Measurements from ENCODE around the gene TAF4.
"Not testable (repeated sequence)": the region's sequence is repeated elsewhere in the genome, so short reads cannot be mapped to it uniquely, and the experiment has no call there.

Gene TAF4

GRCh38 chr20:62001178-62001715 lies 64.4 kb downstream of the TAF4 start:
- no peak for DNase-seq

DNA sequence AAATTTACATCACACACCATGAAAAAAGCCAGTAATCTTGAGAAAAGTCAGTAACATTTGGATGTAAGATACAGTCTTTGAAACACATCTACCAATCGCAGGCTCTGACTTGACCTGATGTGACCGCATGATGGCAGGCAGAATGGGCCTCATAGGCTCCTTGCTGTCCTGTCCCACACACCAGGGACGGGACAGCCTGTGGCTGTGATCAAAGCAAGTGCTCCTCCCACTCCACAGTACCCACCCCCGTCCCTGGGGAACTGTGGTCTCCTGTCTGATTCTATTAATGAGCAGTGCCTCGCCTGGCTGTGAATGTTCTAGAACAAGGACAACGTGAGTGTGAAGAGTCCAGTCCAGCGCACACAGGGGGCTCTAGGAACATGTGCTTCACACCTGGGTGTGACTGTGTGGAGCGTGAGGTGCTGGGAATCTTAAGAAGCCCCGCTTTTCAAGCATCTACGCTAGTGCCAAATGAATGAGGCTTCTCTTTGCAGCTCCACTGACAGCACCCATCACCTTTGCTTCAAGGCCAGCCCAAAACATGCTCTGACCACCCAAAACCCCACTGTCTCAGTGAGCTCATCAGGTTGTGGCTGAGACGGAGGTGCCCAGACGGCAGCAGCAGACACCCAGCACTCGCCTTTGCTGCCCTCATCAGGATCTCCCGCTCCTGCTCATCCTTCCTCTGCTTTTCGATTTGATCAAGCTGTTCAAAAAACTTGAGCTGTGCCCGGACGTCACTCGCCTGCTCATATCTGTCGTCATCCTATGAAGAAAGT lies 67.1 kb downstream of the TAF4 start:
- DNase-seq, result no peak

GRCh38 chr20:61997891-61998290 lies 67.8 kb downstream of the TAF4 start:
- no peak for DNase-seq

- DNase-seq, result no peak
Observed at GRCh38 chr20:61997372-61997771, 68.3 kb downstream of the TAF4 start.

DNA sequence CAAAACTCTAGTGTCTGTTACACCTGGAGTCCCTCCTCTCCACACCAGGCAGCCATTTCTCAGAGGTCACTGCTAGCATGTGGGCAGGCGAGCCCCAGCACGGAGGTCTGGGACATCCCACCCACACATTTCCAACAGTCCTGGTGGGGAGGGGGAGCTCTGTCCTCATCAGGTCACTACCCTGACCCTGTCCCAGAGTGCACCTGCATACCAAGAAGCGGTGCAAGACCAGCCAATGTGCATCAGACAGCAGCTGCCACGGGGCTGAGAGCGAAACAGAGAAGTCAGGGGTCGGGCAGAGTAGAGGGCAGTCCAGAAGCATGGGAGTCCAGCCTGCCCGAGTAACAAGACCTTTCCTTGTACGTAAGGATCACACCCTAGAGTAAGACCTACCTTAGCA lies 71.1 kb downstream of the TAF4 start:
- DNase-seq, result no peak

DNA sequence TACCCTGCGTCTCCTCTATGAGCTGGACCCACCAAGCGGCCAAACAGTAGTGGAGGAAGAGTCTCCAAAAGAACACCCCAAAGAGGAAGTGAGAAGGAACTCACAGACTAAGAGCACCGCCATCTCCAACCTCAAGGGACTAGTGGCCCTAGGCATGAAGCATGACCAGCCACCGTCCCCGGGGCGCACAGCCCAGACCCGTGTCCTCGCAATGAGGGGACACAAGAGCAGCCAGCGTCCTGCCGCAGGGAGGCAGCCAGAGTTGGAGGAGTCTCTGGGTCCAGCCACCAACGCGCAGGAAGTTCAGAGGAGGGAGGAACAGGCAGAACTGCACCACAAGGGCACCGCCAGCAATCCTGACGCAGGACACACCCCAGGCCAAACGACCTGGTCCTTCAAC lies 72.6 kb downstream of the TAF4 start:
- no peak for DNase-seq

- DNase-seq, result no peak
Observed at GRCh38 chr20:61991476-61991875, 74.2 kb downstream of the TAF4 start.

DNA sequence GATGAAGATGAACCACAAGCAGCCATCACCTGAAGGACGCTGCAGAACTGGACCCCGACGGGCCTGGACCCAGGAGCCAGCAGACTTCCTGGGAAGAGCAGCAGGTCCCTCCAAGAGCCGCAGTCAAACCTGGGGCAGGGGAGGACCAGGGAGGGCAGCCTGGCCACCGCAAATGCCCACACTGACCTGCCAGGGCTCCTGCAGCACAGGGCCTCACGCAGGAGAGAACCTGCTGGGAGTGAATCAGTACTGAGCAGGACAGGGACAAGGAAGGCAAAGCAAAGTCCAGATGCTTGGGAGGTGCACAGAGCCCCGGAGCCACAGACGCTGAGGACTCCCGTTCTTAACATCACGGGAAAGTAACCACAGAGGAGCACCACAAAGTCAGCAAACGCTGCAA lies 75.2 kb downstream of the TAF4 start:
- DNase-seq, result no peak

DNA sequence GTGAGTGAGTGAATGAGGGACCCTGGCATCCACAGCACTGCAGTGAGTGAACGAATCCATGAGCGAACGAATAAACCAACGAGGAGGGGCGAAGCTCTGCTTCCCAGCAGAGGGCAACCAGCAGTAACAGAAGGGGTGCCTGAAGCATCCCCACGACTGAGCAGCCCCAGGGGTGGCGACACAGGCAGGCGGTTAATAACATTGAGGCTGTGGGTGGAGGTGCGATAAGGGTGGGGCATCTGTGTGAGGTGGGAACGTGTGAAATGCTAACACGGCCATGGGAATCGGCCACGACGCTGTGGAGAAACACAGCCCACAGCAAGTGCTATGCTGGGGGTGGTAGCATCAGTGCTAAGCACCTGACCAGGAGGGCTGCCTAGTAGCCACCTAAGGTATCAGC lies 75.9 kb downstream of the TAF4 start:
- no peak for DNase-seq

- no peak for DNase-seq
Observed at GRCh38 chr20:61988665-61989064, 77.0 kb downstream of the TAF4 start.

- DNase-seq, result no peak
Observed at GRCh38 chr20:61986762-61987321, 78.8 kb downstream of the TAF4 start.

DNA sequence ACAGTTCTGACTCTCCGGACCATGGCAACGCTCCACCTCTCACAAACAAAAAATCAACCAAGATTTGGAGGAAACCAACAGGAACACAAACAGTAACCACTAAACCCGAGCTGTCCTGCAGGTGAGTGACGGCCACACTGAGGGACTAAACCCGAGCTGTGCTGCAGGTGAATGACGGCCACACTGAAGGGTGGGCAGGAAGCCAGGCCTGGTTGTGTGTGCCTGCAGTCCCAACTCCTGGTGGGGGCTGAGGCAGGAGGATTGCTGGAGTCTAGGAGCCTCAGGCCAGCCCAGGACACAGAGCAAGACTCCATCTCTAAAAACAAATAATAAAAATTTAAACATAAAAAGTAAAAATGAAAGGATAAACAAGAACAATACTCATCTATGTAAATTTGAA lies 80.6 kb downstream of the TAF4 start:
- DNase-seq, result no peak

- not testable (repeated sequence) for DNase-seq
Observed at GRCh38 chr20:61984431-61984830, 81.2 kb downstream of the TAF4 start.

GRCh38 chr20:61983965-61984364 lies 81.7 kb downstream of the TAF4 start:
- DNase-seq, result no peak

DNA sequence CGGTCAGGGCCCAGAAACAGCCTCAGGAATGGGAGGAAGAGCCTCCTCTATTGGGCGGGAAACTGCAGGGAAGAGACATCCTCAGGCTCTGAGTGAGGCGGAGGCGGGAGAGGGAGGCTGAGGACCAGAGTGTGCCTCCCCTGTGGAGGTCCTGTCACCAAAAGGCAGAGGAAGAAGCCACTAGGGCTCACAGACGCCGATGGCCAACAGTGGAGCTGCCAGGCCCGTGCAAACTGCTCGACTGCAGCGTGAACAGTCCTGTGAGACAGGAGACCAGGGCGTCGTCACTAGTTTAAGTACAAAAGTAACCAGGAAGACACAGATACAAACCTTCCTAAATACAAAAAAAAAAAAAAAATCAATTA lies 82.7 kb downstream of the TAF4 start:
- DNase-seq, result no peak

DNA sequence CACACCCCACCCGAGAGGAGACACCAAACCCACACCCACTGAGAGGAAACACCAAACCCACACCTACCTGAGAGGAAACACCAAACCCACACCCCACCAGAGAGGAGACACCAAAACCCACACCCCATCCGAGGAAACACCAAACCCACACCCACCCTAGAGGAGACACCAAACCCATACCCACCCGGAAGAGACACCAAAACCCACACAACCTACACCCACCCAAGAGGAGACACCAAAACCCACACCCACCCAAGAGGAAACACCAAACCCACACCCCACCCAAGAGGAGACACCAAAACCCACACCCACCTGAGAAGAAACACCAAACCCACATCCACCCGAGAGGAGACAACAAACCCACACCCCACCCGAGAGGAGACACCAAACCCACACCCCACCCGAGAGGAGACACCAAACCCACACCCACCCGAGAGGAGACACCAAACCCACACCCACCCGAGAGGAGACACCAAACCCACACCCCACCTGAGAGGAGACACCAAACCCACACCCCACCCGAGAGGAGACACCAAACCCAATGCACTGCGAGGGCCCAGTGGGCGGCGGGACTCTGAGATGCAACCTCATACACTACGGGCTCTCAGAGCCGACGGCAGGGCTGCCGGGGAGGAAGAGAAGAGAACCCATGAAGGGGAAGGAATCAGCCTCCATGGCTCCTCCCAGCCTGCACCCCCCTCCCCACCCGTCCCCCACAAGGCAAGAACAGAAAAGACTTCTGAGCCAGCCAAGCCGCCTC lies 83.3 kb downstream of the TAF4 start:
- no peak for DNase-seq

DNA sequence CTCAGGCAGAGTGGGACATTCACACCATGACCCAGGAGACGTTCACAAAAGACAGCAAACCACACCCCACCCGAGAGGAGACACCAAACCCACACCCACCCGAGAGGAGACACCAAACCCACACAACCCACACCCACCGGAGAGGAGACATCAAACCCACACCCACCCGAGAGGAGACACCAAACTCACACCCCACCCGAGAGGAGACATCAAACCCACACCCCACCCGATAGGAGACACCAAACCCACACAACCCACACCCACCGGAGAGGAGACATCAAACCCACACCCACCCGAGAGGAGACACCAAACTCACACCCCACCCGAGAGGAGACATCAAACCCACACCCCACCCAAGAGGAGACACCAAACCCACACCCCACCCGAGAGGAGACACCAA lies 84.0 kb downstream of the TAF4 start:
- not testable (repeated sequence) for DNase-seq

DNA sequence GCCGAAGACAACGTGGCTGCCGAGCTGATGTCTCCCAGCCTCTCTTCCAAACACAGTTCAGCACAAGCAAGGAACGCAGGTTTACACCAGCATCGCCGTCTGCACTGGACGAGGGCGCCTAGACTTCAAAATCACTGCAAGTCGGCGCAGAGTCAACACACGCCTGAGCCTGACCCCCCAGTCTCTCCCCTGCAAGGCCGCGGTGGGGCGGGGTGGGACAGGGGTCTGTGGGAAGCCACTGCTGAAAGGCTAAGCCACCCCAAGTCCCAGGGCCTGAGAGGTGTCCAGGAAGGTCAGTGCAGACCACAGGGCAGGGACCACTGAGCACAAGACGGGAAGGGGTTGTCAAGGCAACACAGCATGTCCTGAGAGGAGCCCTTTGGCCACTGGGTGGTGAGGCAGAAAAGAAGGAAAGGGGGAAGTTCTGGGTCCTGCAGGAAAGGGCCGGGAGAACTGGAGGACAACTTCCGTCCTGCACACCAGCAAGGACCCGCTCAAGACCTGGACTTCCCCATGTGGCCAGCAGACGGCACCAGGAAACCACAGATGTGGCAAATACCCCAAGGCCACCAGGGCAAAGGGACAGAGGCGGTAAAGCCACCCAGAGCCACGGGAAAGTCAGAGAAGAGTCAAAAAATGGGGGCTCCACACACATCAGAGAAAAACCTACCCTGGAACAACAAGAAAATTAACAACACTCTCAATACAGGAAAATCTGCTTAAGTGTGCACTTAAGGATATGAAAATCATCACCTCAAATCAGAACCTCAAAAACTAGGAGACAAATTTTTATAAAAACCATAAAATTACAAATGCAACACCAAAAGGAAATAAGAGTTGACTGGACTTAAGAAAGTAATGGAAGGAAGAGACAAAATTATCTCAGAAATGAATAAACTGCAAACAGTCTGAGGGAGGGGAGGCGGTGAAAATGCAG lies 84.8 kb downstream of the TAF4 start:
- DNase-seq, result no peak

- no peak for DNase-seq
Observed at GRCh38 chr20:61979701-61980635, 85.7 kb downstream of the TAF4 start.

DNA sequence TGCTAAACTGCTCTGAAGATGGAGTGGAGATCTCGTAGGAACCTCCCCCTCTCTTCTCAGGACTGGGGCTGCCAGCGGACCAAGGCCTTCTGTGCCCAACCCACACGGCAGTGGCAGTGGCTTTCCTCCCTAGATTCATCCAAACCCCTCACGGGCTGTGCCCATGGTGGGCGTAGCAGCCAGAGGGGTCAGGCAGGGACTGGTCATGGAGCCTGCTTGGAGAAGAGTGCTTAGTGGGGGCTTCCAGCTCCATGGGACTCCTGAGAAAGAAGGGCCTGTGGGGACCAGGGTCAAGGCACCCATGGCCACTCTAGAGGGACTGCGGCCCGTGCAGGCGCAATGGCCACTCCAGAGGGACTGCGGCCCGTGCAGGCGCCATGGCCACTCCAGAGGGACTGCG lies 86.6 kb downstream of the TAF4 start:
- no peak for DNase-seq

GRCh38 chr20:61978491-61978890 lies 87.2 kb downstream of the TAF4 start:
- no peak for DNase-seq

DNA sequence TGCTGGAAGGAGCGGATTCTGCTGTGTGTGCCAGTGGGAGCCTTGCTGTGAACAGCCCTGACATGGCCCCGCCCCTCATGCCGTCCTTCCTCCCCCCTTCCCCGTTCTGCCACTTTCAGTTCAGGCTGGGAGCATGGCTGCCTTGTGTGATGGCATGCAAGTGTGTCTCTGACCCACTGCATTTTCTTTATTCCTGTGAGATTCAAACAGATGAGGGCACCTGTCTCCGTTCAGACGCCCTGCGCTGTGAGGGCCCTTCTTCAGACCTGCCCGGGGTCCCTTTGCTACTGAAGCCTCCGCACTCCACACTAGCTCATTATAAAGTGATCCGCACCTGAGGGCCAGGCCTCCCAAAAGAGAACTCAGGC lies 88.3 kb downstream of the TAF4 start:
- no peak for DNase-seq

Measured in HCEC 1CT (cell line).